ENCODE data around the gene CKM.

DNA sequence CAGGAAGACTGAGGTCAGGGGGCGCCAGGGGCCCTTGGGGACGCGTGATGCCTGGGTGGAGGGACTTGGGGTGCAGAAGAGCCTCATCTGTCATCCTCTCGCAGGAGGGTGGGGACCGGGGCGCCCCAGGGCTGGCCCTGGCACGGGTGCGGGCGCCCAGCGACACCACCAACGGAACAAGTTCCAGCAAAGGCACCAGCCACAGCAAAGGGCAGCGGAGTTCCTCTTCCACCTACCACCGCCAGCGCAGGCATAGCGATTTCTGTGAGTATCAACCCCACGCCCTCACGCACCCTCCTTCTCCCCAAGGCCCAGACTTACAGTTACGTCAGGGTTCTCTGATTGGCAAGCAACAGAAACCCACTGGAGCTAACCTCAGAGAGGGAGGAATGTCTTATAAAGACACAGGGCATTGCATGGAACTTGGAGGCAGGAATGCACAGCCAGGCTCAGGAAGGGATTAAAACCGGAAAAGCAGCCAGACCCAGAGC, 42.2 kb downstream of the CKM start:
- TF ChIP-seq POLR2AphosphoS5 (IDR thresholded peaks at IDR 0.05): no peak
- TF ChIP-seq, protein P1, sequence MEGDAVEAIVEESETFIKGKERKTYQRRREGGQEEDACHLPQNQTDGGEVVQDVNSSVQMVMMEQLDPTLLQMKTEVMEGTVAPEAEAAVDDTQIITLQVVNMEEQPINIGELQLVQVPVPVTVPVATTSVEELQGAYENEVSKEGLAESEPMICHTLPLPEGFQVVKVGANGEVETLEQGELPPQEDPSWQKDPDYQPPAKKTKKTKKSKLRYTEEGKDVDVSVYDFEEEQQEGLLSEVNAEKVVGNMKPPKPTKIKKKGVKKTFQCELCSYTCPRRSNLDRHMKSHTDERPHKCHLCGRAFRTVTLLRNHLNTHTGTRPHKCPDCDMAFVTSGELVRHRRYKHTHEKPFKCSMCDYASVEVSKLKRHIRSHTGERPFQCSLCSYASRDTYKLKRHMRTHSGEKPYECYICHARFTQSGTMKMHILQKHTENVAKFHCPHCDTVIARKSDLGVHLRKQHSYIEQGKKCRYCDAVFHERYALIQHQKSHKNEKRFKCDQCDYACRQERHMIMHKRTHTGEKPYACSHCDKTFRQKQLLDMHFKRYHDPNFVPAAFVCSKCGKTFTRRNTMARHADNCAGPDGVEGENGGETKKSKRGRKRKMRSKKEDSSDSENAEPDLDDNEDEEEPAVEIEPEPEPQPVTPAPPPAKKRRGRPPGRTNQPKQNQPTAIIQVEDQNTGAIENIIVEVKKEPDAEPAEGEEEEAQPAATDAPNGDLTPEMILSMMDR (IDR thresholded peaks at IDR 0.05): no peak
- no peak for TF ChIP-seq POLR2A (IDR thresholded peaks at IDR 0.05)
- TF ChIP-seq EP300 (IDR thresholded peaks at IDR 0.05): no peak

All from sigmoid colon (tissue), 4 donors.